Stimulated activated CD8-positive, alpha-beta memory T cell treated with anti-CD3 and anti-CD28 coated beads, Interleukin-2, amount 100 ng/mL, for 48 hours (primary cell): ENCODE measurements around the gene EFNA2.
"Not testable (repeated sequence)": the region's sequence is repeated elsewhere in the genome, so short reads cannot be mapped to it uniquely, and the experiment has no call there.

Experiments used
- DNase-seq, 2 donors: peaks; one replicate each; pipeline ENCODE4 v3.0.0-alpha.2; 2020; ENCODE audit warnings: low read depth in 2 of 2

Gene EFNA2

GRCh38 chr19:1318678-1319471 is 33.2 kb downstream of the EFNA2 start:
- DNase-seq: no peak

- not testable (repeated sequence) for DNase-seq
Measured at GRCh38 chr19:1320282-1320650, 34.6 kb downstream of the EFNA2 start.

- DNase-seq: no peak
Measured at GRCh38 chr19:1321539-1321938, 35.9 kb downstream of the EFNA2 start.

GRCh38 chr19:1322198-1322981 is 36.7 kb downstream of the EFNA2 start:
- DNase-seq: no peak

- DNase-seq: no peak
Measured at GRCh38 chr19:1324249-1324805, 38.7 kb downstream of the EFNA2 start.

GRCh38 chr19:1324806-1325567 is 39.3 kb downstream of the EFNA2 start:
- DNase-seq: peak; percentile 13 to 15

GRCh38 chr19:1325568-1326294 is 40.1 kb downstream of the EFNA2 start:
- no peak for DNase-seq

GRCh38 chr19:1327125-1327524 is 41.5 kb downstream of the EFNA2 start:
- no peak for DNase-seq

- not testable (repeated sequence) for DNase-seq
Measured at GRCh38 chr19:1332208-1332607, 46.5 kb downstream of the EFNA2 start.

- no peak for DNase-seq
Measured at GRCh38 chr19:1336079-1336684, 50.5 kb downstream of the EFNA2 start.

- no peak for DNase-seq
Measured at GRCh38 chr19:1340681-1341469, 55.2 kb downstream of the EFNA2 start.

GRCh38 chr19:1343041-1343440 is 57.4 kb downstream of the EFNA2 start:
- no peak for DNase-seq

GRCh38 chr19:1349211-1349610 is 63.5 kb downstream of the EFNA2 start:
- DNase-seq: no peak

- no peak for DNase-seq
Measured at GRCh38 chr19:1350867-1351266, 65.2 kb downstream of the EFNA2 start.
